HG03439 (cell line): ENCODE data around the gene TENM4.
"Not testable (repeated sequence)": the region's sequence is repeated elsewhere in the genome, so short reads cannot be mapped to it uniquely, and the experiment has no call there.

Source experiments
- ATAC-seq: cut with Tn5 transposase; IDR thresholded peaks from one replicate; pipeline ENCODE4 v1.9.1; 2021; ENCODE audit warnings: mild to moderate bottlenecking, moderate library complexity; ENCODE audit not compliant: unreplicated experiment

The TENM4 gene

GRCh38 chr11:78830277-78830819 is 610.5 kb downstream of the TENM4 start:
- no peak for ATAC-seq

GRCh38 chr11:78829146-78829545 is 611.7 kb downstream of the TENM4 start:
- no peak for ATAC-seq

- ATAC-seq: no peak
Measured at GRCh38 chr11:78828676-78829075, 612.2 kb downstream of the TENM4 start.

- ATAC-seq: not testable (repeated sequence)
Measured at GRCh38 chr11:78827291-78827690, 613.5 kb downstream of the TENM4 start.

- no peak for ATAC-seq
Measured at GRCh38 chr11:78825591-78826020, 615.2 kb downstream of the TENM4 start.

GRCh38 chr11:78823588-78823987 is 617.2 kb downstream of the TENM4 start:
- no peak for ATAC-seq

GRCh38 chr11:78822931-78823423 is 617.9 kb downstream of the TENM4 start:
- no peak for ATAC-seq

GRCh38 chr11:78821371-78822306 is 619.2 kb downstream of the TENM4 start:
- ATAC-seq: no peak

GRCh38 chr11:78820741-78821140 is 620.1 kb downstream of the TENM4 start:
- ATAC-seq: no peak

GRCh38 chr11:78818201-78818600 is 622.6 kb downstream of the TENM4 start:
- ATAC-seq: no peak

- no peak for ATAC-seq
Measured at GRCh38 chr11:78815831-78816230, 625.0 kb downstream of the TENM4 start.

GRCh38 chr11:78812513-78813293 is 628.1 kb downstream of the TENM4 start:
- ATAC-seq: no peak

GRCh38 chr11:78810559-78811009 is 630.2 kb downstream of the TENM4 start:
- no peak for ATAC-seq

- ATAC-seq: no peak
Measured at GRCh38 chr11:78809931-78810541, 630.8 kb downstream of the TENM4 start.

GRCh38 chr11:78808923-78809322 is 631.9 kb downstream of the TENM4 start:
- ATAC-seq: no peak

GRCh38 chr11:78807351-78807750 is 633.5 kb downstream of the TENM4 start:
- ATAC-seq: no peak

- ATAC-seq: no peak
Measured at GRCh38 chr11:78806214-78807004, 634.4 kb downstream of the TENM4 start.

GRCh38 chr11:78804991-78805390 is 635.8 kb downstream of the TENM4 start:
- ATAC-seq: no peak

- ATAC-seq: no peak
Measured at GRCh38 chr11:78803995-78804394, 636.8 kb downstream of the TENM4 start.
